HG03460 (cell line): ENCODE measurements around the gene DDX39B.
A peak's percentile ranks its signal among the peaks of the same experiment; 100 is the strongest.
"Not testable (repeated sequence)": the region's sequence is repeated elsewhere in the genome, so short reads cannot be mapped to it uniquely, and the experiment has no call there.

Experiments
- ATAC-seq: cut with Tn5 transposase; IDR thresholded peaks from one replicate; pipeline ENCODE4 v1.9.1; 2021; ENCODE audit not compliant: unreplicated experiment

DDX39B gene

GRCh38 chr6:31529329-31530150, 12.3 kb downstream of the DDX39B start:
- ATAC-seq = no peak

GRCh38 chr6:31528821-31529328, 12.9 kb downstream of the DDX39B start, which contains the start of gene MCCD1:
Gene MCCD1, plus strand, starts transcription at chr6:31528962. Its CDS starts 53 bp downstream, at chr6:31529015.
- no peak for ATAC-seq

GRCh38 chr6:31528307-31528777, 13.5 kb downstream of the DDX39B start:
- ATAC-seq = no peak

GRCh38 chr6:31525932-31526591, 15.7 kb downstream of the DDX39B start:
- no peak for ATAC-seq

- ATAC-seq = no peak
Measured at GRCh38 chr6:31525553-31525931, 16.3 kb downstream of the DDX39B start.

- ATAC-seq = no peak
Measured at GRCh38 chr6:31521835-31522234, 20.0 kb downstream of the DDX39B start.

GRCh38 chr6:31513456-31514165, 28.2 kb downstream of the DDX39B start:
- ATAC-seq = no peak

- no peak for ATAC-seq
Measured at GRCh38 chr6:31510007-31510406, 31.8 kb downstream of the DDX39B start.

- ATAC-seq = not testable (repeated sequence)
Measured at GRCh38 chr6:31509036-31509435, 32.8 kb downstream of the DDX39B start.

- ATAC-seq = no peak
Measured at GRCh38 chr6:31502586-31502985, 39.2 kb downstream of the DDX39B start.

GRCh38 chr6:31499648-31500047, 42.2 kb downstream of the DDX39B start:
- ATAC-seq = not testable (repeated sequence)

GRCh38 chr6:31498748-31499147, 43.1 kb downstream of the DDX39B start:
- ATAC-seq = no peak

GRCh38 chr6:31497531-31498476, 44.0 kb downstream of the DDX39B start, which contains the start of gene MICB:
Gene MICB, plus strand, starts transcription at chr6:31498145. Its CDS starts 49 bp downstream, at chr6:31498194.
- peak; percentile 51 for ATAC-seq

GRCh38 chr6:31496826-31497225, 45.0 kb downstream of the DDX39B start:
- ATAC-seq = not testable (repeated sequence)

GRCh38 chr6:31495580-31495979, 46.2 kb downstream of the DDX39B start:
- ATAC-seq = no peak

GRCh38 chr6:31493875-31494694, 47.7 kb downstream of the DDX39B start:
- ATAC-seq = no peak

GRCh38 chr6:31493550-31493874, 48.3 kb downstream of the DDX39B start:
- ATAC-seq = not testable (repeated sequence)

GRCh38 chr6:31490115-31490873, 51.5 kb downstream of the DDX39B start:
- ATAC-seq = no peak

- no peak for ATAC-seq
Measured at GRCh38 chr6:31489086-31489485, 52.7 kb downstream of the DDX39B start.
